GM12878 (cell line): Measurements from ENCODE around the gene ABHD6. TPM values are rescaled to one million over a fixed set of nuclear protein-coding genes. Genes with fewer than 3 reads are reported as not detected.

Source experiments
- BHLHE40 ChIP-seq, 2 experiments: fragments of 450-650 bp in 1 of 2; IDR thresholded peaks; 2 replicates each; pipeline ENCODE4 v1.6.1; 2011 to 2017; ENCODE audit warnings: low read depth in 2 of 2, borderline replicate concordance in 1 of 2, improper control_type of control experiment in 1 of 2, low read length in 1 of 2, mild to moderate bottlenecking in 1 of 2
- DPF2 ChIP-seq: fragments of 450-650 bp; IDR thresholded peaks from 2 replicates; pipeline ENCODE4 v1.6.1; 2017; ENCODE audit warnings: mild to moderate bottlenecking
- ETV6 ChIP-seq, 2 experiments: fragments of 450-650 bp in 1 of 2; IDR thresholded peaks in 1 of 2; conservative IDR thresholded peaks in 1 of 2; 2 replicates each; pipeline ENCODE4 v1.6.1; 2014; ENCODE audit warnings: antibody characterized with exemption in 1 of 2, borderline replicate concordance in 1 of 2, low read depth in 1 of 2, mild to moderate bottlenecking in 1 of 2, moderate library complexity in 1 of 2
- FOXK2 ChIP-seq: fragments of 450-650 bp; IDR thresholded peaks from 2 replicates; pipeline ENCODE4 v1.6.1; 2017; ENCODE audit warnings: mild to moderate bottlenecking, moderate library complexity
- GABPA ChIP-seq: IDR thresholded peaks from 2 replicates; pipeline ENCODE4 v1.6.1; 2014; ENCODE audit warnings: antibody characterized with exemption, low read depth, mild to moderate bottlenecking, inconsistent platforms
- KAT2A ChIP-seq: conservative IDR thresholded peaks from 2 replicates; pipeline ENCODE4 v1.6.1; 2011; ENCODE audit warnings: low read depth, low read length; ENCODE audit not compliant: control insufficient read depth
- LARP7 ChIP-seq: fragments of 450-650 bp; IDR thresholded peaks from 2 replicates; pipeline ENCODE4 v1.6.1; 2017; ENCODE audit warnings: mild to moderate bottlenecking
- MTA2 ChIP-seq: fragments of 450-650 bp; IDR thresholded peaks from 2 replicates; pipeline ENCODE4 v1.6.1; 2016; ENCODE audit warnings: low read depth, mild to moderate bottlenecking, moderate library complexity
- NFXL1 ChIP-seq: fragments of 450-650 bp; IDR thresholded peaks from 2 replicates; pipeline ENCODE4 v1.6.1; 2017; ENCODE audit warnings: antibody characterized with exemption, mild to moderate bottlenecking, borderline replicate concordance
- NR2F1 ChIP-seq: fragments of 450-650 bp; conservative IDR thresholded peaks from 2 replicates; pipeline ENCODE4 v1.6.1; 2017; ENCODE audit warnings: mild to moderate bottlenecking
- PAX5 ChIP-seq: IDR thresholded peaks from 2 replicates; pipeline ENCODE4 v1.6.1; 2011; ENCODE audit warnings: low read depth, low read length, borderline replicate concordance
- POLR2AphosphoS5 ChIP-seq: IDR thresholded peaks from 2 replicates; pipeline ENCODE4 v1.6.1; 2011; ENCODE audit warnings: mild to moderate bottlenecking, low read length, inconsistent platforms
- RBBP5 ChIP-seq: fragments of 200-600 bp; sonication (generic); conservative IDR thresholded peaks from 2 replicates; pipeline ENCODE4 v1.6.1; 2016
- RELA ChIP-seq: fragments of 450-650 bp; IDR thresholded peaks from 2 replicates; pipeline ENCODE4 v1.8.0; 2014; ENCODE audit warnings: borderline replicate concordance; ENCODE audit not compliant: partially characterized antibody
- SMAD5 ChIP-seq: IDR thresholded peaks from 2 replicates; pipeline ENCODE4 v1.6.1; 2016; ENCODE audit warnings: antibody characterized with exemption, low read depth
- USF1 ChIP-seq: IDR thresholded peaks from 2 replicates; pipeline ENCODE4 v1.6.1; 2011; ENCODE audit warnings: borderline replicate concordance, low read depth, mild to moderate bottlenecking, moderate library complexity, mixed read lengths, low read length; ENCODE audit not compliant: insufficient read depth; ENCODE audit errors: extremely low read length
- YY1 ChIP-seq: IDR thresholded peaks from 2 replicates; pipeline ENCODE4 v1.6.1; 2011; ENCODE audit warnings: low read depth, mild to moderate bottlenecking, low read length
- ZBED1 ChIP-seq: IDR thresholded peaks from 2 replicates; pipeline ENCODE4 v1.6.1; 2016; ENCODE audit warnings: borderline replicate concordance
- ZBTB40 ChIP-seq: fragments of 450-650 bp; IDR thresholded peaks from 2 replicates; pipeline ENCODE4 v1.6.1; 2016; ENCODE audit warnings: mild to moderate bottlenecking, moderate library complexity, borderline replicate concordance
- ZNF207 ChIP-seq: fragments of 450-650 bp; IDR thresholded peaks from 2 replicates; pipeline ENCODE4 v1.6.1; 2014; ENCODE audit warnings: antibody characterized with exemption, mild to moderate bottlenecking, borderline replicate concordance
- ZNF217 ChIP-seq: fragments of 450-650 bp; IDR thresholded peaks from 2 replicates; pipeline ENCODE4 v1.6.1; 2017; ENCODE audit warnings: antibody characterized with exemption, mild to moderate bottlenecking
- polyA plus RNA-seq, 11 experiments: library from polyadenylated mRNA; depleted of rRNA in 4 of 11; unstranded in 6 of 11; stranded (reverse) in 5 of 11; fragments of >200 nt; fragmentation: Nextera tagmentation in 4 of 11; fragmentation: Illumina TruSeq in 1 of 11; extraction: Ambion mirVana in 4 of 11; extraction: Trizol in 1 of 11; gene quantifications; 1 replicate in 1 of 11; 2 replicates in 10 of 11; pipeline versions ENCODE4 v1.2.1 to v1.2.3, GENCODE V29; 2011 to 2016; ENCODE audit warnings: inconsistent platforms in 2 of 11, missing spikeins in 2 of 11, low read depth in 1 of 11
- total RNA-seq, 4 experiments: library from RNA; depleted of rRNA in 3 of 4; stranded (reverse); fragments of >200 nt in 3 of 4; fragmentation: Illumina TruSeq in 1 of 4; extraction: Trizol in 1 of 4; gene quantifications; 2 replicates each; pipeline versions ENCODE4 v1.2.1 to v1.2.3, GENCODE V29; 2013 to 2021
- TF ChIP-seq, protein P1 (sequence below): fragments of 450-650 bp; IDR thresholded peaks from 2 replicates; pipeline ENCODE4 v1.6.1; 2017; ENCODE audit warnings: borderline replicate concordance
- TF ChIP-seq, protein P2 (sequence below): IDR thresholded peaks from 2 replicates; pipeline ENCODE4 v1.6.1; 2011; ENCODE audit warnings: borderline replicate concordance, low read depth, mild to moderate bottlenecking, moderate library complexity, low read length; ENCODE audit not compliant: insufficient read depth, poor library complexity, severe bottlenecking

The ABHD6 gene
- total and polyA plus RNA-seq, 10 of the 15 experiments (the other 5 are each of a cell fraction or from before 2014, with no cell fraction given): 1.4 to 33.2 (median 3.2) TPM

DNA sequence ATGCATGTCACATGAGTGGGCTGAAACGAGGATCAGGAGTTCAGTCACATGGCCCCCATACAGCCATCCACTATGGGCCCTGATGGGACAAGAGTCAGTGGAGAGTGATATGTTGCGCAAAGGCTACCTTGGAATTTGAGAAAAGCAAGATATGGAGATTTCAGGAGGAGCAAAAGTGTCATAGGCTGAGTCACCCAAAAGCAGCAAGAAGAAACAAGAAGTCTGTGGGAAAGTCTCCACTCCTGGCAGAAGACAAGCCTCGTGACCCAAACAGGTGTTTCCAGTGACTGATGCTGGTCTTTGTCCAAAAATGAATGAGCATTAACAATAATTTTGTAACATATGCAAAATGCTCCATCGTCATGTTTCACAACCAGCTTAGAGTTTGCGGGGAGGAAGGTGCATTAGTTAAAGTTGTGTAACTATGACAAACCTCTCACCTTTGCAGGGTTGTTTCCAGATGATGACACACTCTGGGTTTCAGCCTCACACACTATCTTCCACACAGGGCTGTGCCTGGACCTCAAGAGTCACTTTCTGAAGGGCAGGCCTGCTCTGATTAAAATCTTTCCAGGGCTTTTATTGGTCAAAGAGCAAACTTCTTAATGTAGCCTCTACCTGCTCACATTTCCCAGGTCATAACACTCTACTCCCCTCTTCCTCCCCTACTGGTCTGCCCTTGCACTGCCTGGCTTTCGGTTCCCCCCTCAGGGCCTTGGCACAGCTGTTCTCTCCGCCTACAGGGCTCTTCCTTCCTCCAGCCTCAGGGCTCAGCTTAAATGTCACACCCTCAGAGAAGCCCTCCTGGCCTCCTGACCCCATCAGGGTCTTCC lies 22.9 kb upstream of the ABHD6 start (continued):
- TF ChIP-seq, protein P1, sequence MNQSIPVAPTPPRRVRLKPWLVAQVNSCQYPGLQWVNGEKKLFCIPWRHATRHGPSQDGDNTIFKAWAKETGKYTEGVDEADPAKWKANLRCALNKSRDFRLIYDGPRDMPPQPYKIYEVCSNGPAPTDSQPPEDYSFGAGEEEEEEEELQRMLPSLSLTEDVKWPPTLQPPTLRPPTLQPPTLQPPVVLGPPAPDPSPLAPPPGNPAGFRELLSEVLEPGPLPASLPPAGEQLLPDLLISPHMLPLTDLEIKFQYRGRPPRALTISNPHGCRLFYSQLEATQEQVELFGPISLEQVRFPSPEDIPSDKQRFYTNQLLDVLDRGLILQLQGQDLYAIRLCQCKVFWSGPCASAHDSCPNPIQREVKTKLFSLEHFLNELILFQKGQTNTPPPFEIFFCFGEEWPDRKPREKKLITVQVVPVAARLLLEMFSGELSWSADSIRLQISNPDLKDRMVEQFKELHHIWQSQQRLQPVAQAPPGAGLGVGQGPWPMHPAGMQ: no peak
- peak; percentile 54 for TF ChIP-seq POLR2AphosphoS5
- no peak for TF ChIP-seq FOXK2
- no peak for TF ChIP-seq GABPA
- peak; percentile 57; the same call in 1 of the 2 replicates for TF ChIP-seq ZNF217
- no peak for TF ChIP-seq RELA
- peak; percentile 52 for TF ChIP-seq USF1
- TF ChIP-seq, protein P2, sequence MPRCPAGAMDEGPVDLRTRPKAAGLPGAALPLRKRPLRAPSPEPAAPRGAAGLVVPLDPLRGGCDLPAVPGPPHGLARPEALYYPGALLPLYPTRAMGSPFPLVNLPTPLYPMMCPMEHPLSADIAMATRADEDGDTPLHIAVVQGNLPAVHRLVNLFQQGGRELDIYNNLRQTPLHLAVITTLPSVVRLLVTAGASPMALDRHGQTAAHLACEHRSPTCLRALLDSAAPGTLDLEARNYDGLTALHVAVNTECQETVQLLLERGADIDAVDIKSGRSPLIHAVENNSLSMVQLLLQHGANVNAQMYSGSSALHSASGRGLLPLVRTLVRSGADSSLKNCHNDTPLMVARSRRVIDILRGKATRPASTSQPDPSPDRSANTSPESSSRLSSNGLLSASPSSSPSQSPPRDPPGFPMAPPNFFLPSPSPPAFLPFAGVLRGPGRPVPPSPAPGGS: peak; percentile 89
- no peak for TF ChIP-seq ZNF207
- TF ChIP-seq ETV6 (conservative IDR thresholded peaks at IDR 0.05 in 1 of 2, IDR thresholded peaks at IDR 0.05 in 1 of 2; ENCODE audit: borderline replicate concordance in 1 of 2, low read depth in 1 of 2): peak in 1 of 2 experiments; percentile 79; a peak in 2 of 4 replicates
- peak; percentile 47; the same call in 1 of the 2 replicates for TF ChIP-seq PAX5
- no peak for TF ChIP-seq NFXL1
- TF ChIP-seq DPF2: peak; percentile 93
- no peak for TF ChIP-seq YY1
- TF ChIP-seq LARP7: no peak
- peak; percentile 97 for TF ChIP-seq NR2F1
- peak; percentile 91 for TF ChIP-seq MTA2
- no peak for TF ChIP-seq RBBP5
- no peak; the same call in 1 of the 2 replicates for TF ChIP-seq SMAD5
- peak; percentile 39; the same call in 1 of the 2 replicates for TF ChIP-seq ZBED1
- TF ChIP-seq ZBTB40: no peak
- peak; percentile 71 to 80 for TF ChIP-seq BHLHE40 (IDR thresholded peaks at IDR 0.05; ENCODE audit: borderline replicate concordance in 1 of 2, low read depth in 2 of 2, low read length in 1 of 2)
- no peak for TF ChIP-seq KAT2A
